Stimulated activated CD8-positive, alpha-beta memory T cell treated with anti-CD3 and anti-CD28 coated beads, Interleukin-2, amount 100 ng/mL, for 48 hours (primary cell): ENCODE results near the gene RAB1A.
A peak's percentile ranks its signal among the peaks of the same experiment; 100 is the strongest.

Source experiments
- DNase-seq, 2 donors: peaks; one replicate each; pipeline ENCODE4 v3.0.0-alpha.2; 2020; ENCODE audit warnings: low read depth in 2 of 2

RAB1A gene

GRCh38 chr2:65061146-65061909 is 68.6 kb downstream of the RAB1A start:
- DNase-seq = no peak

GRCh38 chr2:65059071-65059470 is 70.8 kb downstream of the RAB1A start:
- no peak for DNase-seq

GRCh38 chr2:65057391-65058052 is 72.4 kb downstream of the RAB1A start:
- DNase-seq = peak in 1 of 2 donors; percentile 19

- DNase-seq = no peak
These were observed 72.9 kb downstream of the RAB1A start for GRCh38 chr2:65057054-65057375.

GRCh38 chr2:65056215-65057053 is 73.5 kb downstream of the RAB1A start, which contains the start of gene CEP68:
TSS of gene CEP68 (plus strand) at chr2:65056416. CDS start at chr2:65069445, 13,029 bp downstream.
- peak; percentile 90 to 93 for DNase-seq

- peak in 1 of 2 donors; percentile 45 for DNase-seq
These were observed 74.3 kb downstream of the RAB1A start for GRCh38 chr2:65055422-65056214.

GRCh38 chr2:65054749-65055421 is 75.0 kb downstream of the RAB1A start:
- DNase-seq = no peak

GRCh38 chr2:65053199-65053598 is 76.7 kb downstream of the RAB1A start:
- no peak for DNase-seq

GRCh38 chr2:65050931-65051330 is 79.0 kb downstream of the RAB1A start:
- no peak for DNase-seq

GRCh38 chr2:65049010-65049639 is 80.8 kb downstream of the RAB1A start:
- DNase-seq = no peak

- DNase-seq = no peak
These were observed 83.1 kb downstream of the RAB1A start for GRCh38 chr2:65046633-65047407.

GRCh38 chr2:65045651-65046050 is 84.3 kb downstream of the RAB1A start:
- DNase-seq = no peak

- DNase-seq = no peak
These were observed 85.7 kb downstream of the RAB1A start for GRCh38 chr2:65044097-65044735.

GRCh38 chr2:65043001-65043400 is 86.9 kb downstream of the RAB1A start:
- DNase-seq = no peak

GRCh38 chr2:65040400-65041261 is 89.3 kb downstream of the RAB1A start:
- DNase-seq = peak; percentile 49 to 69

- DNase-seq = no peak
These were observed 90.3 kb downstream of the RAB1A start for GRCh38 chr2:65039640-65040039.

GRCh38 chr2:65037178-65037577 is 92.7 kb downstream of the RAB1A start:
- no peak for DNase-seq
